H1 (cell line): ENCODE results near the gene TRAF1. TPM values are rescaled to one million over a fixed set of nuclear protein-coding genes. Genes with fewer than 3 reads are reported as not detected.

ENCODE experiments used
- CTCF ChIA-PET: fragments of 300-600 bp; sonication (Branson Sonifier 250); formaldehyde crosslinking; loops from one replicate; lab custom pipeline; 2021; ENCODE audit not compliant: partially characterized antibody; lab: Charles Lee
- POLR2A ChIA-PET: fragments of 300-600 bp; sonication (Branson Sonifier 250); formaldehyde crosslinking; loops from one replicate; lab custom pipeline; 2021; ENCODE audit warnings: inconsistent platforms; ENCODE audit not compliant: partially characterized antibody; lab: Charles Lee
- DNase-seq, 2 experiments: peaks; one replicate each; pipeline versions ENCODE4 v3.0.0 to v3.0.0-alpha.2; 2010 to 2022; ENCODE audit warnings: low spot score in 2 of 2, low read depth in 1 of 2, mixed read lengths in 1 of 2
- FAIRE-seq: peaks from 2 replicates; lab custom pipeline; 2011; peaks lifted over from hg19 to GRCh38; lab: Jason Lieb, UNC
- H2AFZ ChIP-seq: 2 replicates; pipeline ENCODE4 v1.8.1; 2012; ENCODE audit warnings: low read length, inconsistent platforms
- H2AK5ac ChIP-seq: 2 replicates; pipeline ENCODE4 v1.6.1; 2013; ENCODE audit warnings: low read depth, low read length
- H2BK120ac ChIP-seq: replicated peaks from 2 replicates; pipeline ENCODE3; 2013; ENCODE audit warnings: low read depth, low read length, inconsistent platforms
- H2BK12ac ChIP-seq: 2 replicates; pipeline ENCODE4 v1.6.1; 2013; ENCODE audit warnings: low read depth, low read length
- H2BK15ac ChIP-seq: 2 replicates; pipeline ENCODE4 v1.6.1; 2013; ENCODE audit warnings: low read length
- H2BK20ac ChIP-seq: 2 replicates; pipeline ENCODE4 v1.6.1; 2013; ENCODE audit warnings: low read length
- H2BK5ac ChIP-seq: 2 replicates; pipeline ENCODE4 v1.6.1; 2013; ENCODE audit warnings: low read depth, low read length
- H3K14ac ChIP-seq: 2 replicates; pipeline ENCODE4 v1.6.1; 2013; ENCODE audit warnings: inconsistent platforms; ENCODE audit not compliant: insufficient read length
- H3K18ac ChIP-seq: 2 replicates; pipeline ENCODE4 v1.6.1; 2013; ENCODE audit warnings: low read length; ENCODE audit errors: extremely low read depth
- H3K23ac ChIP-seq: 2 replicates; pipeline ENCODE4 v1.6.1; 2013; ENCODE audit warnings: inconsistent platforms; ENCODE audit not compliant: insufficient read length
- H3K23me2 ChIP-seq: 2 replicates; pipeline ENCODE4 v1.6.1; 2013; ENCODE audit warnings: low read depth, low read length
- H3K27ac ChIP-seq: 2 replicates; pipeline ENCODE4 v1.6.1; 2011; ENCODE audit warnings: low read depth, low read length, inconsistent platforms
- H3K27me3 ChIP-seq, 4 experiments: replicated peaks in 1 of 4; 1 replicate in 1 of 4; 2 replicates in 3 of 4; pipeline versions ENCODE4 v1.6.1 to v1.8.1; 2011 to 2013; ENCODE audit warnings: low read length in 3 of 4, mild to moderate bottlenecking in 3 of 4, inconsistent platforms in 2 of 4, mixed read lengths in 2 of 4, moderate library complexity in 1 of 4; ENCODE audit not compliant: control insufficient read depth in 3 of 4, insufficient read depth in 3 of 4; ENCODE audit errors: extremely low read depth in 1 of 4
- H3K36me3 ChIP-seq, 4 experiments: 2 replicates each; pipeline versions ENCODE4 v1.6.1 to v1.8.1; 2011 to 2013; ENCODE audit warnings: mild to moderate bottlenecking in 4 of 4, low read length in 3 of 4, moderate library complexity in 2 of 4, control low read depth in 1 of 4, inconsistent platforms in 1 of 4; ENCODE audit not compliant: insufficient read depth in 4 of 4, control insufficient read depth in 2 of 4
- H3K4ac ChIP-seq: replicated peaks from 2 replicates; pipeline ENCODE3; 2013; ENCODE audit warnings: low read length, low read depth, mixed read lengths, inconsistent platforms; ENCODE audit not compliant: insufficient read length
- H3K4me1 ChIP-seq, 4 experiments: replicated peaks in 1 of 4; 1 replicate in 1 of 4; 2 replicates in 3 of 4; pipeline versions ENCODE4 v1.6.1 to v1.8.1; 2011 to 2013; ENCODE audit warnings: low read length in 3 of 4, inconsistent platforms in 2 of 4, mixed read lengths in 1 of 4; ENCODE audit not compliant: insufficient read depth in 4 of 4, control insufficient read depth in 3 of 4
- H3K4me2 ChIP-seq, 2 experiments: 2 replicates each; pipeline versions ENCODE4 v1.6.1 to v1.8.1; 2011 to 2013; ENCODE audit warnings: low read depth in 2 of 2, low read length in 2 of 2, control low read depth in 1 of 2, inconsistent platforms in 1 of 2, mild to moderate bottlenecking in 1 of 2; ENCODE audit not compliant: insufficient read depth in 1 of 2
- H3K4me3 ChIP-seq, 4 experiments: fragments of 200-600, 300-600 bp in 1 of 4; sonication (generic), shearing (Covaris generic), sonication (Bioruptor Twin) in 1 of 4; 2 replicates each; pipeline versions ENCODE4 v1.5.1 to v1.8.1; 2011 to 2016; ENCODE audit warnings: low read length in 4 of 4, low read depth in 3 of 4, control low read depth in 2 of 4, inconsistent platforms in 2 of 4, mild to moderate bottlenecking in 2 of 4, mixed read lengths in 1 of 4, moderate library complexity in 1 of 4; ENCODE audit not compliant: insufficient read depth in 2 of 4; ENCODE audit errors: extremely low read depth in 1 of 4
- H3K56ac ChIP-seq: replicated peaks from 2 replicates; pipeline ENCODE3; 2013; ENCODE audit warnings: low read depth, mild to moderate bottlenecking, mixed read lengths, low read length, inconsistent platforms; ENCODE audit not compliant: insufficient read length
- H3K79me1 ChIP-seq: 2 replicates; pipeline ENCODE4 v1.6.1; 2013; ENCODE audit warnings: low read depth, low read length, control low read depth
- H3K79me2 ChIP-seq, 2 experiments: 2 replicates each; pipeline versions ENCODE4 v1.6.1 to v1.8.1; 2012 to 2013; ENCODE audit warnings: low read length in 2 of 2, mild to moderate bottlenecking in 2 of 2, inconsistent platforms in 1 of 2; ENCODE audit not compliant: insufficient read depth in 2 of 2, control insufficient read depth in 1 of 2
- H3K9ac ChIP-seq, 4 experiments: replicated peaks in 1 of 4; 1 replicate in 1 of 4; 2 replicates in 3 of 4; pipeline versions ENCODE4 v1.6.1 to v1.8.1; 2011 to 2013; ENCODE audit warnings: low read depth in 3 of 4, low read length in 3 of 4, control low read depth in 2 of 4, mild to moderate bottlenecking in 2 of 4, moderate library complexity in 2 of 4, inconsistent platforms in 1 of 4; ENCODE audit errors: extremely low read depth in 1 of 4
- H3K9me3 ChIP-seq, 2 experiments: 2 replicates each; pipeline versions ENCODE4 v1.6.1 to v1.8.1; 2012 to 2013; ENCODE audit warnings: mild to moderate bottlenecking in 2 of 2, moderate library complexity in 2 of 2, control low read depth in 1 of 2, inconsistent platforms in 1 of 2, low read depth in 1 of 2, low read length in 1 of 2, mixed read lengths in 1 of 2; ENCODE audit not compliant: insufficient read depth in 2 of 2
- H4K20me1 ChIP-seq, 2 experiments: replicated peaks in 1 of 2; 2 replicates each; pipeline versions ENCODE3 to v1.8.1; 2011 to 2013; ENCODE audit warnings: inconsistent platforms in 2 of 2, low read length in 2 of 2, mild to moderate bottlenecking in 1 of 2; ENCODE audit not compliant: insufficient read depth in 2 of 2, control insufficient read depth in 1 of 2
- H4K5ac ChIP-seq: 2 replicates; pipeline ENCODE4 v1.6.1; 2013; ENCODE audit warnings: low read length, low read depth, mixed read lengths, inconsistent platforms; ENCODE audit not compliant: insufficient read length
- H4K8ac ChIP-seq: 2 replicates; pipeline ENCODE4 v1.8.0; 2013; ENCODE audit warnings: mild to moderate bottlenecking, moderate library complexity, low read length, inconsistent platforms; ENCODE audit not compliant: insufficient read depth; ENCODE audit errors: extremely low read depth
- H4K91ac ChIP-seq: replicated peaks from 2 replicates; pipeline ENCODE3; 2013; ENCODE audit warnings: low read length, mixed read lengths, inconsistent platforms; ENCODE audit not compliant: insufficient read length
- BCL11A ChIP-seq, 2 experiments: IDR thresholded peaks; one replicate each; pipeline ENCODE4 v1.6.1; 2011; ENCODE audit warnings: low read depth in 2 of 2, low read length in 2 of 2, mild to moderate bottlenecking in 2 of 2
- CEBPB ChIP-seq: IDR thresholded peaks from 2 replicates; pipeline ENCODE4 v1.6.1; 2012; ENCODE audit warnings: low read depth, low read length
- HDAC2 ChIP-seq, 2 experiments: fragments of 300-600 bp in 1 of 2; sonication (generic) in 1 of 2; IDR thresholded peaks; 2 replicates each; pipeline ENCODE4 v1.6.1; 2011 to 2012; ENCODE audit warnings: low read depth in 2 of 2, low read length in 2 of 2, mild to moderate bottlenecking in 2 of 2, moderate library complexity in 2 of 2, borderline replicate concordance in 1 of 2, inconsistent platforms in 1 of 2
- RBBP5 ChIP-seq: IDR thresholded peaks from 2 replicates; pipeline ENCODE4 v1.7.1; 2012; ENCODE audit warnings: low read depth, mild to moderate bottlenecking, inconsistent platforms, low read length, moderate library complexity, borderline replicate concordance
- SIRT6 ChIP-seq: IDR thresholded peaks from one replicate; pipeline ENCODE4 v1.7.1; 2012; ENCODE audit warnings: low read length, inconsistent platforms
- SP1 ChIP-seq: IDR thresholded peaks from 2 replicates; pipeline ENCODE4 v1.6.1; 2011; ENCODE audit warnings: low read depth, low read length
- TAF1 ChIP-seq: IDR thresholded peaks from 2 replicates; pipeline ENCODE4 v1.6.1; 2011; ENCODE audit warnings: mild to moderate bottlenecking, low read depth, low read length
- ZNF274 ChIP-seq: IDR thresholded peaks from 2 replicates; pipeline ENCODE4 v1.7.0; 2012; ENCODE audit warnings: low read length, borderline replicate concordance; ENCODE audit errors: extremely low read depth
- WGBS, 2 experiments: shearing (Covaris generic) in 1 of 2; methylation state at CpG; one replicate each; pipeline versions ENCODE4 v1.1.6 to v1.1.7; 2013 to 2015; ENCODE audit warnings: low lambda C conversion rate in 2 of 2, mixed read lengths in 2 of 2, inconsistent platforms in 1 of 2, low coverage in 1 of 2, missing lambda C conversion rate in 1 of 2; ENCODE audit not compliant: insufficient replicate concordance in 2 of 2, insufficient coverage in 1 of 2, insufficient read length in 1 of 2; ENCODE audit errors: extremely low coverage in 1 of 2, missing lambda C conversion rate in 1 of 2; 5-methylcytosine and 5-hydroxymethylcytosine counted together
- polyA plus RNA-seq, 7 experiments: library from polyadenylated mRNA; depleted of rRNA in 3 of 7; stranded (reverse) in 5 of 7; unstranded in 2 of 7; fragments of >200 nt in 5 of 7; fragments of 200-250 nt in 2 of 7; gene quantifications; 1 replicate in 5 of 7; 2 replicates in 1 of 7; 4 replicates in 1 of 7; pipeline versions ENCODE4 v1.2.1 to v1.2.3, GENCODE V29; 2011 to 2013; ENCODE audit warnings: missing spikeins in 2 of 7, mixed read lengths in 2 of 7
- total RNA-seq: library from RNA; stranded (reverse); fragmentation: NEBNext Ultra II Directional; extraction: Animal tissue kit (Norgen Biotek cat#: 25700); gene quantifications from 2 replicates; pipeline ENCODE4 v1.2.1, GENCODE V29; 2021

The TRAF1 gene
- total and polyA plus RNA-seq, 2 of the 8 experiments (the other 6 are each of a cell fraction or from before 2014, with no cell fraction given) = 1.6 to 3.2 TPM

DNA sequence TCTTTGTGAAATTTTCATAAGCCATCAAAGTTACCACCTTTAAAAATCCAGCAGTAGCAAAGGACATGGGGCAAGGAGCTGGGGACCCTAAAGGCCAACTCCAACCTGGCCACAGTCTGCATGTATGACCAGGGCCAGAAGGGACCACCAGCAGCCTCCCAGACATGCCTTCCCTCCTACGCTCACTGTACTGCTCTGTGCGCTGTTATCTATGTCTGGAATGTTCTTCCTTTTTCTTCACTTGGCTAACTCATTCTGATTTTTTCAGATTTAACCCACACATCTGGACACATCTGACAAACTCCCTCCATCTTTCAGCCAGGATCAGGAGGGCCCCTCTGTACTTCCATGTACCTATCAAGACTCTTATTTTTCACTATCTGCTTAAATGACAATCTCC lies 47.6 kb upstream of the TRAF1 start:
- H2BK120ac ChIP-seq = no peak overlapping the region
- no peak overlapping the region for H3K4me3 ChIP-seq
- no peak overlapping the region for H3K18ac ChIP-seq
- no peak overlapping the region for H2BK5ac ChIP-seq
- H3K4me2 ChIP-seq = no peak overlapping the region
- H4K8ac ChIP-seq = no peak overlapping the region
- H4K5ac ChIP-seq = no peak overlapping the region
- ChIA-PET CTCF (interaction anchor here (0.7 kb wide), 1 partner anchor 18 kb away, joined by 3 read pairs; no protein-coding TSS in a partner anchor), POLR2A (no interaction called here)
- no peak overlapping the region for H2BK20ac ChIP-seq
- no peaks in the 10 kb centered on the region for H3K36me3 ChIP-seq
- H3K4me1 ChIP-seq = peaks cover 0 to 4% (median 0%) of the 10 kb centered on the region in 4 experiments; a peak in 1 of 7 replicates
- no peaks in the 10 kb centered on the region for H4K20me1 ChIP-seq
- no peak overlapping the region; a peak in 1 of 7 replicates for H3K9ac ChIP-seq
- no peak overlapping the region for H3K56ac ChIP-seq
- H3K14ac ChIP-seq = no peak overlapping the region
- H3K9me3 ChIP-seq = no peaks in the 10 kb centered on the region
- FAIRE-seq (no peak), DNase-seq (no peak)
- no peak overlapping the region for H2AFZ ChIP-seq
- no peaks in the 10 kb centered on the region for H3K23me2 ChIP-seq
- H3K23ac ChIP-seq = no peak overlapping the region
- no peak overlapping the region for H2BK12ac ChIP-seq
- H2BK15ac ChIP-seq = no peak overlapping the region; the same call in 1 of the 2 replicates
- no peak overlapping the region for H2AK5ac ChIP-seq
- H3K79me2 ChIP-seq = no peaks in the 10 kb centered on the region
- H3K79me1 ChIP-seq = no peaks in the 10 kb centered on the region
- no peak overlapping the region for H4K91ac ChIP-seq
- H3K27ac ChIP-seq = no peak overlapping the region
- no peak overlapping the region for H3K4ac ChIP-seq
- no peak for TF ChIP-seq BCL11A (IDR thresholded peaks at IDR 0.05; ENCODE audit: low read depth in 2 of 2, low read length in 2 of 2)
- no peak for TF ChIP-seq HDAC2 (IDR thresholded peaks at IDR 0.05; ENCODE audit: borderline replicate concordance in 1 of 2, low read depth in 2 of 2, low read length in 2 of 2)
- TF ChIP-seq TAF1 = no peak
- TF ChIP-seq RBBP5 = no peak
- TF ChIP-seq SP1 = no peak
- no peak for TF ChIP-seq SIRT6
- no peak for TF ChIP-seq CEBPB
- no peak for TF ChIP-seq ZNF274
- 94% methylated on average over 2 of the region's 2 CpGs; no CpG with 5 or more reads in 1 of the 2 experiments for WGBS, 2 experiments
- no peaks in the 10 kb centered on the region for H3K27me3 ChIP-seq
